HEK293 (cell line): Measurements from ENCODE around the gene KCNT1.

ENCODE experiments used
- MZF1 ChIP-seq: fragments of 450-650 bp; formaldehyde crosslinking; IDR thresholded peaks from 2 replicates; pipeline ENCODE4 v1.5.1; 2017; ENCODE audit warnings: missing biosample characterization, missing genetic modification characterization, borderline replicate concordance
- ZNF10 ChIP-seq: fragments of 450-650 bp; formaldehyde crosslinking; IDR thresholded peaks from 2 replicates; pipeline ENCODE4 v1.5.1; 2017; ENCODE audit warnings: missing biosample characterization, missing genetic modification characterization
- ZNF530 ChIP-seq: fragments of 450-650 bp; formaldehyde crosslinking; IDR thresholded peaks from 2 replicates; pipeline ENCODE4 v1.5.1; 2016; ENCODE audit warnings: low read depth, missing biosample characterization, missing genetic modification characterization
- ZNF548 ChIP-seq: fragments of 450-650 bp; formaldehyde crosslinking; IDR thresholded peaks from 2 replicates; pipeline ENCODE4 v1.5.1; 2016; ENCODE audit warnings: missing biosample characterization, missing genetic modification characterization
- ZNF830 ChIP-seq: fragments of 450-650 bp; IDR thresholded peaks from 2 replicates; pipeline ENCODE4 v1.5.0; 2018; ENCODE audit warnings: missing biosample characterization, missing genetic modification characterization, low read depth, mild to moderate bottlenecking, moderate library complexity
- TF ChIP-seq, protein P1 (sequence below): fragments of 450-650 bp; formaldehyde crosslinking; IDR thresholded peaks from 2 replicates; pipeline ENCODE4 v1.5.1; 2016; ENCODE audit warnings: missing biosample characterization, missing genetic modification characterization
- TF ChIP-seq, protein P2 (sequence below): fragments of 450-650 bp; formaldehyde crosslinking; IDR thresholded peaks from 2 replicates; pipeline ENCODE4 v1.5.1; 2016; ENCODE audit warnings: missing biosample characterization, missing genetic modification characterization
- TF ChIP-seq, protein P3 (sequence below): fragments of 450-650 bp; formaldehyde crosslinking; IDR thresholded peaks from 2 replicates; pipeline ENCODE4 v1.5.1; 2016; ENCODE audit warnings: missing biosample characterization, missing genetic modification characterization

DNA sequence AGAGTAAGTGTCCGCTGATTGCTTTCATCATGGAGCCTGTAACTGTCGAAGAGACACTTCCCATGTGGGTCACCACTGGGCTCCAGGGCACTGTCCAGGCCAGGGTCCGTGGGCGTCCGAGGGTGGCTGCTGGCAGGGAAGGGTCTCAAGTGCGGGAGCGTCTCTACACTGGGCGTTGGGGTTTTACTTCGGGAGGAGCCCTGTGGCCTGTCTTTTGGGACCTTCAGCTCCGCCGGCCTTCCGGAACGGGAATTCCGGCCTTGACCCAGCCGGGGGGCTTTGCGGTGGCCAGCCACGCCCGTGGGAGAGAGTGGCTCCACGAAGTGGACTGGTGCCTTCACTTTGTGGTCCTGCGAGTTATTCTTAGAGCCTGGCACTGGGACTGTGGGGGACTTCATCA lies 119.1 kb downstream of the KCNT1 start:
- TF ChIP-seq, protein P1, sequence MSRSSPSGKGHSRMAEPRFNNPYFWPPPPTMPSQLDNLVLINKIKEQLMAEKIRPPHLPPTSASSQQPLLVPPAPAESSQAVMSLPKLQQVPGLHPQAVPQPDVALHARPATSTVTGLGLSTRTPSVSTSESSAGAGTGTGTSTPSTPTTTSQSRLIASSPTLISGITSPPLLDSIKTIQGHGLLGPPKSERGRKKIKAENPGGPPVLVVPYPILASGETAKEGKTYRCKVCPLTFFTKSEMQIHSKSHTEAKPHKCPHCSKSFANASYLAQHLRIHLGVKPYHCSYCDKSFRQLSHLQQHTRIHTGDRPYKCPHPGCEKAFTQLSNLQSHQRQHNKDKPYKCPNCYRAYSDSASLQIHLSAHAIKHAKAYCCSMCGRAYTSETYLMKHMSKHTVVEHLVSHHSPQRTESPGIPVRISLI = no peak
- TF ChIP-seq MZF1 (no peak), ZNF530 (tag by site-specific recombination) (no peak), ZNF548 (tag by site-specific recombination) (no peak), ZNF830 (tag by site-specific recombination) (no peak), ZNF10 (no peak)
- TF ChIP-seq, protein P2, sequence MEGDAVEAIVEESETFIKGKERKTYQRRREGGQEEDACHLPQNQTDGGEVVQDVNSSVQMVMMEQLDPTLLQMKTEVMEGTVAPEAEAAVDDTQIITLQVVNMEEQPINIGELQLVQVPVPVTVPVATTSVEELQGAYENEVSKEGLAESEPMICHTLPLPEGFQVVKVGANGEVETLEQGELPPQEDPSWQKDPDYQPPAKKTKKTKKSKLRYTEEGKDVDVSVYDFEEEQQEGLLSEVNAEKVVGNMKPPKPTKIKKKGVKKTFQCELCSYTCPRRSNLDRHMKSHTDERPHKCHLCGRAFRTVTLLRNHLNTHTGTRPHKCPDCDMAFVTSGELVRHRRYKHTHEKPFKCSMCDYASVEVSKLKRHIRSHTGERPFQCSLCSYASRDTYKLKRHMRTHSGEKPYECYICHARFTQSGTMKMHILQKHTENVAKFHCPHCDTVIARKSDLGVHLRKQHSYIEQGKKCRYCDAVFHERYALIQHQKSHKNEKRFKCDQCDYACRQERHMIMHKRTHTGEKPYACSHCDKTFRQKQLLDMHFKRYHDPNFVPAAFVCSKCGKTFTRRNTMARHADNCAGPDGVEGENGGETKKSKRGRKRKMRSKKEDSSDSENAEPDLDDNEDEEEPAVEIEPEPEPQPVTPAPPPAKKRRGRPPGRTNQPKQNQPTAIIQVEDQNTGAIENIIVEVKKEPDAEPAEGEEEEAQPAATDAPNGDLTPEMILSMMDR (tag by site-specific recombination) = no peak
- TF ChIP-seq, protein P3, sequence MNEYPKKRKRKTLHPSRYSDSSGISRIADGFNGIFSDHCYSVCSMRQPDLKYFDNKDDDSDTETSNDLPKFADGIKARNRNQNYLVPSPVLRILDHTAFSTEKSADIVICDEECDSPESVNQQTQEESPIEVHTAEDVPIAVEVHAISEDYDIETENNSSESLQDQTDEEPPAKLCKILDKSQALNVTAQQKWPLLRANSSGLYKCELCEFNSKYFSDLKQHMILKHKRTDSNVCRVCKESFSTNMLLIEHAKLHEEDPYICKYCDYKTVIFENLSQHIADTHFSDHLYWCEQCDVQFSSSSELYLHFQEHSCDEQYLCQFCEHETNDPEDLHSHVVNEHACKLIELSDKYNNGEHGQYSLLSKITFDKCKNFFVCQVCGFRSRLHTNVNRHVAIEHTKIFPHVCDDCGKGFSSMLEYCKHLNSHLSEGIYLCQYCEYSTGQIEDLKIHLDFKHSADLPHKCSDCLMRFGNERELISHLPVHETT (tag by site-specific recombination) = no peak
